GM11168 (cell line): ENCODE data around the gene TRAF7.
"Not testable (repeated sequence)": the region's sequence is repeated elsewhere in the genome, so short reads cannot be mapped to it uniquely, and the experiment has no call there.

Source experiments
- in situ Hi-C: fragments of 300-500 bp; cut with MboI; formaldehyde crosslinking; loops from one replicate; pipeline ENCODE4 v1.12.0; 2022; ENCODE audit warnings: low sequenced_read_pairs; ENCODE audit not compliant: unreplicated experiment

TRAF7 gene

DNA sequence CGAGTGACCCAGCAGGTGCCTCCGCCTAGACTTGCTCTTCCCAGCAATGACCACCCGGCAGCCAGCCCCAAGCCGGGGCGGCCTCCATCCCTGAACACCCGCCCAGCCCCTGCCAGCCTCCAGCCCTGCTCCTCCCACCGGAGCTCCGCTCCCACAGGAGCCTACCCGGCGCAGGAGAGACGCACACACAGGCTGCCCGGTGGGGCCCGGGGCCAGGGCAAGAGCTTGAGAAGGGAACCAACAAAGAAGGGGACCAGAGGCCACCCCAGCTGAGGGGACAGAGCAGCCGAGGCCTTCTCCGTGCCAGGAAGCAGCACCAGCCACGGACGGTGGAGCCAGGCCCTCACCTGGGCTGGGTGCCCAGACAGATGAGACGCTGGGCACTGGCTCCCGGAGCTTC, 33.7 kb upstream of the TRAF7 start:
- in situ Hi-C loops = no loop called here

DNA sequence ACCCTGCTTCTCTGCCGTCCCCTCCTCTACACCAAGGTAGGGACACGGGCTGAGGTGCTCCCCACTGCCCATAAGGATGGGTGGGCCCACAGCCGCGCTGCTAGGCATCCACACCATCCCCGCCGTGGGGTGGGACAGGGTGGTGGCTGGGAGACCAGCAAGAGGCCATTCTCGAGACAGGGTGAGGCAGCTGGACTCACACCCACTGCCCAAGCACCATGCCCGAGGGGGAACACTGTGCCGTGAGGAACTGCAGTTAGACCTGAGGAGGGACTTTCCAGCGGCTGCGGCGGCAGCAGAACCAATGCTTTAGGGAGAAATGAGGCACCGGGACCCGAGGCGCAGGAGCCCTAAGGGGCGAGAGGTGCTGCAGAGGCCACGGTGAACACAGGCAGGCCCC, 33.2 kb upstream of the TRAF7 start:
- in situ Hi-C loops = no loop called here

DNA sequence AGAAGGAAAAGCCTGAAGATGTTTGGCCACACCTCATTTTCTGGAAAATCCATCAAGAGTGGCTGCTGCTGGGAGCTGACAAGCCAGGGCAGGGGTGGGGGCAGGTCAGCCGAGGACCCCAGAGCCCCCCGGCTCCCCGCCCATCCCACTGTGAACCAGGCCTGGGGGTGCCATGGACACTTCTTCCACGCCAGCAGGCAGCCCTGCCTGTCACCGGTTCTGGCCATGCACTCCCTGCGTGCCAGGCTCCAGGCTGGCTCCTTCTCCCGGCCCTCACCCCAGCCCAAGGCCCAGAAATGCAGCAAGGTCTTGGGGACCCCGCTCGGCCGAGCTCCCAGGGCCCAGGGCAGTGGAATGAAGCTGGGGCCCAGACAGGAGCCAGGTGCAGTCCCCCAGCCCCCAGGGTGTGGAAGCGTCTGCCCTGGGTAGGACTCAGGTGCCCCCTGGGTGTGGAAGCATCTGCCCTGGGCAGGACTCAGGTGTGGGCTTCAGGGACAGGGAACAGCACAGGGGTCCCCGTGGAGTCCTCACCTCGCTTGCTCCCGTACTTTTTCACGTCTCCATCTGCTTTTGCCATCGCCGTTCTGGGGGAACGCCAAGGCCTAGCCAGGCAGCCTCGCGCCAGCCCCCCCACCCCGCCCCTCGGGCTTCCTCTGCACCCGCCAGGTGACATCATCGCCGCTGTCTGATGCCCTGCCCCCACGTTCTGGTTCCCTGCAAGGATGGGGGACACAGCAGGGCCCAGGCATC, 32.5 kb upstream of the TRAF7 start:
- in situ Hi-C loops = not testable (repeated sequence)

DNA sequence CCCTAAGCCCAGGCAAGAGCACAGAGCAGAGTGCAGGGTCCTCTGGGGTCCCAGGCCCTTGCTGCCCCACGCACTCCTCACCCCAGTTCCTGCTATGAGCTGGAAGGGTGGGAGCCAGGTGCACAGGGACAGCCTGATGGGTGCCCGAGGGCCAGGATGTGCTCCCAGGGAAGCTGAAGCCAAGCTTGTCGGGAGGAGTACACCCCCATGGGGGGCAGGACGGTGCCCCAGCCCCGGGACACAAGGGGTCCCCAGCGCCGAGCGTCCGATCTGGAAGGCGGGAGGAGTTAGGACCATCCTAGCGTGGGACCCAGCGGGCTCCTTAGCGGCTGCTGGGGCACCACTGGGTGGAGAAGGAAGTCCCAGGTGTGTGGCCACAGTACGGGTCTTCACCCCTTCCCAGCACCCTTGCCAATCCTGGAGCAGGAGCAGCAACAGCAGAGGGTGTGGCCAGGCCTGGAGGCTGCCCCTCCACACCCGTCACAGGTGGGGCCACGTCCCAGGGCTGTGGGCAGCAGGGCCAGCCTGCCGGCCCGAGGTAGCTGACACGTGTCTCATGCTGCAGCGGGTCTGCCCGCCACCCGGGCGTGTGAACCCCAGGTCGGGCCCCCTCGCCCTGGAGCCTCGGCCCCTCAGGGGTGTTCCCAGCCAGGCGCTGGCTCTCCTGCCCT, 31.7 kb upstream of the TRAF7 start:
- in situ Hi-C loops = not testable (repeated sequence)

DNA sequence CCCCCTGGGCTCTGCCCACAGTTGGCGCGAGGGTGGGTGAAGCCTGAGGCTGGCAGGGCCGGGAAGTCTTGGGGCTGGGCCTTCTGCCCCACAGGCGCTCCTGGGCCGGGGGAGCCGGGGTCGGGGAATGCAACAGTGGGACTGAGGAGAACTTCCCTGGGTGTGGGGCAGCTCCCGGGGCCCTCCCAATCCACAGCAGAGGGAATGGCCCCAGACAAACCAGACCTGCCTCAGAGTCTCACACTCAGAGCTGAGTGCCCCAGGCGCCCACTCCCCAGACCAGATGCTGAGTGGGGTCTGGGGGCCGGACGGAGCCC, 31.2 kb upstream of the TRAF7 start:
- in situ Hi-C loops = not testable (repeated sequence)

DNA sequence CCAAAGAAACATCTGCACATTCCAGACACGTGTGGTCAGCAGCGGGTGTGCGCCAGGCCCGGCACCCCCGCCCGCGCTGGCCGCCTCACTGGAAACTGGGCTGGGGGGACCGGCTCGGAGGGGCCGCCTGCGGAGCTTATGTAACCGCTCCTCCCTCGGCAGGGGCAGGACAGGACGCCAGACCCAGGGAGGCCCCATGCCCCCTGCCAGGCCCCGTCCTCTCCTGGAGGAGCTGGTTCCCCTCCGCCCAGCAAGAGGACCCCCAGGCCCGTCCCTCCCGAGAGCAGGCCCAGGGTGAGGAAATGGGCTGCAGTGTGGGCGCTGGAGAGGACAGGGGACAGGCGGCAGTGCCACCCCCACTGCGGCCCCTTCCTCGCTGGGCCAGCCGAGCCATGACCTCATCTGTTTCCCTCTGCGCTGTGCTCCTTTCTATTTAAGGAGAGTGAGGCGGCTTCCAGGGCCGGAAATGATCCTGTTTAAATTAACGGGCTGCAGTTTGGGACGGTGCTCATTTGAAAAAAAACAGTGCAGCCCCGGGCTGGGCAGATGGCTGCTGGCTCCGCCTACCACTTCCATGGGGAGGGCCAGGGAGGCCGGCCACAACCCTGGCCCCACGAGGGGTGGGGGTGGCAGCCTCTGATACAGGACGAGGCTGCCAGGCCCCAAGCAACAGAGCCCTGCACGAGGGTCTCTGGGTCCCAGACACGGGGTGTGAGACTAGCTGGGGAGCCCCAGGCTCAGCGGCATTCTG, 30.7 kb upstream of the TRAF7 start:
- in situ Hi-C loops = not testable (repeated sequence)

DNA sequence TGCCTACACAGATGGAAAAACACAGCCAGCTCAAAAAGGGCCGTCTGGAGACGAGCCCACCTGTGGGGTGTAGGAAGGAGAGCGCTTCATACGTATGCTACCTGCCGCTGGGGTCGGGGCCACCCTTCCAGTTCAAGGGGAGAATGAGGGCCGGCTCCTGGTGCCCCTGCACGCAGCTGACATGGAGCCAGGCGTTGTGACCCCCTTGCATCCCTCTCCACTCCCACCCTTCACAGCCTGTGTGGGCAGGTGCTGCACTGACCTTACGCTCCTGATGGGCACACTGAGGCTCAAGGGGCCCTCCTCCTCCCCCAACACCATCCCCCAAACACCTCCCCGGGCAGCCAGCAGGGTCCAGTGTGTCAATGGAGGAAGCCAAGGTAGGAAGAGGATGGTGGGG, 30.0 kb upstream of the TRAF7 start:
- in situ Hi-C loops = not testable (repeated sequence)

DNA sequence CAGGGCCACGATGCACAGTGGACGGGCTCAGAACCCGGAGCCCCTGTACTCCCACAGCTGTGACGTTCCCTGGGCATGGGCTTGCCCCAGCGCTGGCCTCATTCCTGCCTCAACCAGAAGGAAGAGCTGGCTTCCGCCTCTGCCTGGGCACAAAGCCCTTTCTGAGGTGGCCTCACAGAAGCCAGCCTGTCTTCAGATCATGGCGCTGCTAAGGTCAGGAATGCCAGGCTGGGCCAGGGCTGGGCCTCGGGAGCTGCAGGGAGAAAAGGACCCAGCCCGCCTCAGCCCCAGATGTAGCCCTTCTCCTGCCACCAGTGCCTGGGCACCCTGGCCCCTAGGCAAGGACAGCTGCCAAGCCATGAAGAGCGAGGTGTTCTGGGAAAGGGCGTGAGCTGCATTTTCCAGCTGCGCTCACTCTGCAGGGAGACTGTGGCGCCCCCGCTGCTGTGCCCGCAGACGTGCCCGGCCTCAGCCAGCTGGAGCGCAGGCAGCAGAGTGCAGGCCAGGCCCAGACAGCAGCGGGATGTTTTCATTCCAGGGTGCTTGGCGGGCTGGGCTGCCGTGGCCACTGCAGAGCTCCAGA, 29.3 kb upstream of the TRAF7 start:
- in situ Hi-C loops = not testable (repeated sequence)

DNA sequence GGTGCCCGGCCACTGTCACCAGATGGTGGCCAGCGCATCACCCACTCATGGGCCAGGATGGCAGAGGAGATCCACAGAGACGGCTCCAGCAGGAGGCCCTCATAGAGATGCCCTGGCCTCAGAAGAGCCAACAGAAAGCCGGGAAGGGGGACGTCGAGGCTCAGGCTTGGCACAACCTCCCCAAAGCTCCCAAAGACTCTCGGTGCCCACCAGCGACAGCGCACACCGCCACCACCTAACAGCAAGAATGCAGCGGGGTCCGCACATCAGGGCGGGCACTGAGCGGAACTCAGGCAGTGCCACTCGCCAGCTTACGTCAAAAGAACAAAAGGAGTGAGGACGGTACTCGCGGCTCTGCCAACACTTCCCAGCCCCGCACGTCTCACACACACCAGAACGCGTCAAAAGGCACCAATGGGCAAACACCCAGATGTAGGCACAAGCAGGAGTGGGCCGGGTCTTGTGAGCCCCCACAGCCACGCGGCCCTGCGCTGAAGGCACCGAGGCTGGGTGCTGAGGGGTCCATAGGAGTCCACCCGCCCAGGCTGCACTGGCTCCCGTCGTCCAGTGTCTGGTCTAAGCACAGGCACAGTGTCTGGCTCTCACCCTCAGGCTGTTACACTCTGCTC, 28.5 kb upstream of the TRAF7 start:
- in situ Hi-C loops = not testable (repeated sequence)

DNA sequence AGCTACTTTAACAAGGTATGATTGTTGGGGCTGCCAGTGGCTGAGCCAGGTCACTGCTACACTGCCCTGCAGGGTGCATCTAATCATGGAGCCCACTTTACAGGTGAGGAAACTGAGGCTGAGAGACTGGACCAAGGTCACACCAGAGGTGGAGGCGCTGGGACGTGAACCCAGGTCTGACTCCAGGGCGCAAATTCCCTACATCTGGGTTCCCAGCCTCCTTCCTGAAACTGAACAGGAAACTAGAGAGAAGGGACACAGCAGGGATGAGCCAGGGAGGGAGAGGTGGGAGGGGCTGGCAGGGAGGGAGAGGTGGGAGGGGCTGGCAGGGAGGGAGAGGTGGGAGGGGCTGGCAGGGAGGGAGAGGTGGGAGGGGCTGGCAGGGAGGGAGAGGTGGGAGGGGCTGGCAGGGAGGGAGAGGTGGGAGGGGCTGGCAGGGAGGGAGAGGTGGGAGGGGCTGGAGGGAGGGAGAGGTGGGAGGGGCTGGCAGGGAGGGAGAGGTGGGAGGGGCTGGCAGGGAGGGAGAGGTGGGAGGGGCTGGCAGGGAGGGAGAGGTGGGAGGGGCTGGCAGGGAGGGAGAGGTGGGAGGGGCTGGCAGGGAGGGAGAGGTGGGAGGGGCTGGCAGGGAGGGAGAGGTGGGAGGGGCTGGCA, 27.8 kb upstream of the TRAF7 start:
- in situ Hi-C loops = not testable (repeated sequence)

DNA sequence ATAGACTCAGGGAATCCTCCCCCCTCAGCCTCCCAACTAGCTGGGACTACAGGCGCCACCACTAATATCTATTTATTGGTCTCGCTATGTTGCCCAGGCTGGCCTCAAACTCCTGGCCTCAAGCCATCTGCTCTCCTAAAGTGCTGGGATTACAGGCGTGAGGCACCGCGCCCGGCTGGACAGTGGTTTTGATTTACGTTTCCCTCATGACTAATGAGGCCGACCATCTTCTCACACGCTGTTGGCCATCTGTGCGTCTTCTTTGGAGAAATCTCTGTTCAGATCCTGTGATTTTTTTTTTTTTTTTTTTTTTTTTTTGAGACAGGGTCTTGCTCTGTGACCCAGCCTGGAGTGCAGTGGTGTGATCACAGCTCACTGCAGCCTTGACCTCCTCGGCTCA, 26.3 kb upstream of the TRAF7 start:
- in situ Hi-C loops = not testable (repeated sequence)

DNA sequence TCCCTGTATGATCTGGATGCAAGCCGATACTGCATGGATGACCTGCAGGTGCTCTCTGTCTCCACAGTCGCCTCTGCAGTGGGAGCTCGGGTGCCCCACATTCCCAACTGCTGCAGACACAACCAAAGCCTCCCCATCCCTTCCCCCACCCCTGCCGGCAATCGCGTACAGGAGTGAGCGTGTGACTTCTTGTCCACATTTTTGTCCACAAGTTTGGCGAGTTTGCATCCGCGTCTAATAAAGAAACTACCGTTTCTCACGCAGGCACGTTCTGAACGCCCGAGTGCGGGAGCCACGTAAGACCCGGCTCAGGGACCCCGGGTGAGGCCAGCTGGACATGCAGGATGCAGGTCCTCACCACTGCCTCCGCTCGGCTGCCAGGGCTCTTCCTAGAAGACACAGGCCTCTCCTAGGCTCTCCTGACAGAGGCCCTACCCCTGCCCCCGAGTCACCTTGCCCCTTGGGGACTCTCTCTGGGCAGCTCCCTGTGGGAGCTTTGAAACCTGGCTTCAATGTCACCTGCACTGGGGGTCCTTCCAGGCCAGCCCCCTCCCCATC, 25.6 kb upstream of the TRAF7 start:
- in situ Hi-C loops = not testable (repeated sequence)

DNA sequence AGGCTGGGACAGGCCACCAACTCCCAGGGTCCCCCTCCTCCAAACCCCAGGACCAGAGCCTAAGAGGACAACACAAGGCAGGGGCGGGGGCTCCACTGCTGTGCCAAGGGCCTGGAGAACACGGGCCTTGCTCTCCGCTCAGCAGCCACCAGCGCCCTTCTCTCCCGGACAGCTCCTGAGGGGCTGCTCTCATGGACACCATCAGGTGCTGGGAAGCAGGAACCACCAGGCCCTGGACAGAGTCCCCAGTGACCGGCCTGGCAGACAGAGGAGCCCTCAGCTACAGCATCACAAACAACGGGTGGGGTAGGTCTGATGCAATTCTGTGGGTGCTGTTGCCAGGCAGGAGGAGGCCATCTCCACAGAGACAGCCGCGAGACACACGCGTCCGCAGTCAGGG, 21.8 kb upstream of the TRAF7 start:
- in situ Hi-C loops = not testable (repeated sequence)

DNA sequence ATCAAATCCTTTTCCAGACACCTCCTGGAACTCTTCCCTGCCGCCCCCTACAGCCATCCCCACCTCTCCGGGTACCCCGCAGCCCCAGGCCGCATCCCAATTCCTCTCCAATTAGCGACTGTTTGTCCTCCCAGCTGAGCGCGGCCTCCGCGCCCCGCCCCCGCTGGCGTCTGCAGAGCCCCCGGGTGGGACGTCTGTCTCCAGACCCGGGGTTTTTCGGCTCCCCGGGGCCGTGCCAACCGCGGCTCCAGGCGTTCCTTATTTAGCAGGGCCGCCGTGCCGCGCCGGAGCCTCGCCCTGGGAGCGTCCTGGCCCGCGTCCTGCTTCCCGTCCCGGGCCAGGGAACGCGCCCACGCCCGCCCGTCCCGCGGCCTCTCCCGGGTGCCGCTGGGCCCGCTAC, 20.5 kb upstream of the TRAF7 start:
- in situ Hi-C loops = not testable (repeated sequence)

DNA sequence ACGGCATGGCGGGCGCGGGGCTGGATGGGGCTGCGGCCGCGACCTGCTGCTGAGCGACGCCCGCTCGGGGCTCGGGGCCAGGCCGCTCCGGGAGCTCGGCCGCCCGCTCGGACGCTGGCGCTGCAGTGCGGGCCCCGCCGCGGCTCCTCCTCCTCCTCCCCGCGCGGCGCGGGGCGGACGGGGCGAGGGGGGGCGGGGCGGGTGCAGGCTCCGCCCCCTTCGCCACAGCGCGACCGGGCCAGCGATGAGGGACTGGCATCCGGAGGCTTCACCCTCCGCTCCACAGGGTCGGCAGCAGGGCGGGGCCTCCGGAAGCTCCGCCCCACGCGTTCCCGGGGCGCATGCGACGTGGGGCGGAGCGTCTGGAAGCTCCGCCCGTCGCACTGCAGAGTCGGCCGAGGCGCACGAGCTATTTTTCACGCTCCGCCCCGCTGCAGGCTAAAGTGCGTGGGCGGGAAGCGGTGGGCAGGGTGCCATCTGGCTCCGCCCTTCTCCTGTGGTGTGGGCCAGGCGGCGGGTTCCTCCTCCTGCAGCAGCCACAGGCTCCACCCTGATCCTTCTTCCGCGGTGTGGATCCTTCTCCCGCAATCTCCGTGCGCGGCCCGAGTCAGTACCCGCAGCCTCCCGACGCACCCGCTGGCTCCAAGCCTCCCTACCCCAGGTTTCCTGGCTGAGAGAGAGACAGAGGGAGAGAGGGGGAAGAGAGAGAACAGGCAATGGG, 19.7 kb upstream of the TRAF7 start, which contains the start of gene PKD1:
Gene PKD1, minus strand, starts transcription at position 129 of the 721 bp plus-strand sequence. CDS start 209 bp downstream, outside the sequence.
- in situ Hi-C loops = not testable (repeated sequence)

DNA sequence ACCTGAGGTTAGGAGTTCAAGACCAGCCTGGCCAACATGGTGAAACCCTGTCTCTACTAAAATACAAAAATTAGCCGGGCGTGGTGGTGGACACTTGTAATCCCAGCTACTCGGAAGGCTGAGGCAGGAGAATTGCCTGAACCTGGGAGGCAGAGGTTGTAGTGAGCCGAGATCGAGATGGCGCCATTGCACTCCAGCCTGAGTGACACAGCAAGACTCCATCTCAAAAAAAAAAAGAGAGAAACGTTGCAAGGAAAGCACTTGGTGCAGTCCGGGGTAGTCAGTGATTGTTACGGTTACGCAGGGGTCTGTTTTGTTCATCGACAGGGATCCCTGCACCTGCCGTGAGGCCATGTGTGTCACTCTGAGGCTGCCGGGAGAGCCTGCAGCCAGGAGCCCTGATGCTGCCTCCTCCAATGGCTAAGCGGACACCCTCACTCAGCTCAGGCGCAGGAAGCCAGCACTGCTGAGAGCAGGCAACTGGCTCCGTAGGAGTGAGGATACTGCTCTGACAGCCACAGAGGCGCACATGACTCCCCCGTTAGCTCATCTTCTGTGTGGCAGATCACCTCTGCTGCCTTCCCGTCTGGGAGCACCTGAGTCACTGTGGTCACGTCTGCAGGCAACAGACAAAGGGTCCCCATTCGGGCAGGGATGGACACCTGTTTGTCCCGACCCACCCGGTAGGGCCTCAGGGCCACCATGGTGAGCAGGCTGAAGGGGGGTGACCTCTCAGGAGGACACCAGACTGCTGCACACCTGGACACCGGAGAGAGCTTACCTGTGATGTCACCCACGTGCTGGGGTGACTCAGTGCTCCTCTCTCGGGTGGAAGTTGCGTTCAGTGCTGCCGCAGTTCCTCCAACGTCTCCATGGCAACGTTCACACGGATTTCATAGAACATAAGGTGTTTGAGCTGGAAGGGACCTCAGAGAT, 12.4 kb upstream of the TRAF7 start:
- in situ Hi-C loops = loop anchor here (10.0 kb wide), 1 partner anchor 128 kb away; the partner anchor contains the start of gene NPW

DNA sequence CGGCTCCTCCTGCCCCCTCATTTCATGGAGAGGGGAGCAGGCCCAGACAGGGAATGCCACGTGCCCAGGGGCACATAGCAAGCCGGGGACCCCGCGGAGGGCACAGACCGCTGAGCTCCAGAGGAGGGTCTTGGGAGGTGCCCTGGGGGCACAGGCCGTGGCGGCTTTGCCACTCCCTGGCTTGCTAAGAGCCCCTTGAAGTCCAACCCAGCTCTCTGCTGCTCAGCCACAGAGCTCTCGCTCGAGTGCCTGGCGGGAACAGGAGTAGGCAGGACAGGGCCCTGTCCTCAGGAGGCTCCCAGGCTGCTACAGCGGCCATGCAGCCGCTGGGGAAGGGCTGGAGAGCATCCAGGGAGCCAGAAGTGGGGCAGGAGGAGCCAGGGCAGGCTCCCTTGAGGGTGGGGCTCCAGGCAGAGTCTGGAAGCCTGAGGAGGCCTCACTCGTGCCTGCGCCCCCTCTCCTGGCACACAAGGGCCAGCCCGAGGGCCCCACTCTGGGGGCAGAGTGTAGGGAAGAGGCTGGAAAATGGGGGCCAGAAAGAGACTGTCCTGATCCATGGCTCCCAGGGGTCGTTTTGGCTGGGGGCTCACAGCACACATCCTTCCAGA, 11.6 kb upstream of the TRAF7 start:
- in situ Hi-C loops = loop anchor here (10.0 kb wide), 1 partner anchor 129 kb away; the partner anchor contains the start of gene NPW
